Gastroesophageal sphincter (tissue), 3 donors: Measurements from ENCODE around the gene ULK4.

Experiments
- POLR2A ChIP-seq, 2 donors: fragments of 450-650 bp; IDR thresholded peaks; one replicate each; pipeline ENCODE4 v1.6.1; 2017; ENCODE audit warnings: antibody characterized with exemption in 2 of 2, mild to moderate bottlenecking in 2 of 2, moderate library complexity in 1 of 2
- TF ChIP-seq, protein P1 (sequence below), 4 experiments: fragments of 200-600 bp in 2 of 4; fragments of 450-650 bp in 2 of 4; sonication (generic) in 1 of 4; IDR thresholded peaks; one replicate each; pipeline ENCODE4 v1.5.1; 2017 to 2019; ENCODE audit warnings: antibody characterized with exemption in 4 of 4, mild to moderate bottlenecking in 2 of 4, moderate library complexity in 2 of 4

DNA sequence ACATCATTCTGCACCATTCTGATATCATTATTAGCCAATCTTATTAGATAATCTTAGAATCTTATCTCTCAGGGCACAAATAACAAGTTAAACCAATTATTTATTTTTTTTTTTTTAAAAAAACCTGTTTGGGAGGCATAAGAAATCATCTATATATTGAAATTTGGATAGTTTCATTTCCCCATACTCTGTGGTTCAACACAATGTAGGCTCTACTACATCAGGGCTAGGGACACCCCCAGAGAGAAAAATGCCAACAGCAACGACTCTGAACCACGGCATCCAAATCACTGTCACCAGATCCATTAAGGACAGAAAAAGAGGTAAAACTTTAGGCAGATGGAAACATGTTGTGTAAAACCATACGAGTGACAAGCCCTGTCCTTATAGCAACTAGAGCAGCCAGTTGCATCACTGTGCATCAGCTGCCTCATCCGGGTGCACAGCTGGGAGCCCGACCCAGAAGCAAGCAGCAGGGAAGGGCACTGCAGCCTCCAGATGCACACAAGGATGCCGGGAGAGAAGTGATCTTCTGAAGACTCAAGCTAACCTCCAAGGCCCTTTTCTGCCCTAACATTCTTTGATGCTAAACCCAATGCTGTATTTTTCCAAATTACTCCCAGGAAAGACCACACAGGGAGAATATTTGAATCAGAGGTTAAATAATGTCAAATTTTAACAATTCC lies 381.5 kb downstream of the ULK4 start:
- TF ChIP-seq, protein P1, sequence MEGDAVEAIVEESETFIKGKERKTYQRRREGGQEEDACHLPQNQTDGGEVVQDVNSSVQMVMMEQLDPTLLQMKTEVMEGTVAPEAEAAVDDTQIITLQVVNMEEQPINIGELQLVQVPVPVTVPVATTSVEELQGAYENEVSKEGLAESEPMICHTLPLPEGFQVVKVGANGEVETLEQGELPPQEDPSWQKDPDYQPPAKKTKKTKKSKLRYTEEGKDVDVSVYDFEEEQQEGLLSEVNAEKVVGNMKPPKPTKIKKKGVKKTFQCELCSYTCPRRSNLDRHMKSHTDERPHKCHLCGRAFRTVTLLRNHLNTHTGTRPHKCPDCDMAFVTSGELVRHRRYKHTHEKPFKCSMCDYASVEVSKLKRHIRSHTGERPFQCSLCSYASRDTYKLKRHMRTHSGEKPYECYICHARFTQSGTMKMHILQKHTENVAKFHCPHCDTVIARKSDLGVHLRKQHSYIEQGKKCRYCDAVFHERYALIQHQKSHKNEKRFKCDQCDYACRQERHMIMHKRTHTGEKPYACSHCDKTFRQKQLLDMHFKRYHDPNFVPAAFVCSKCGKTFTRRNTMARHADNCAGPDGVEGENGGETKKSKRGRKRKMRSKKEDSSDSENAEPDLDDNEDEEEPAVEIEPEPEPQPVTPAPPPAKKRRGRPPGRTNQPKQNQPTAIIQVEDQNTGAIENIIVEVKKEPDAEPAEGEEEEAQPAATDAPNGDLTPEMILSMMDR (IDR thresholded peaks at IDR 0.05) = no peak
- TF ChIP-seq POLR2A (IDR thresholded peaks at IDR 0.05) = no peak
